ENCODE results near the gene SIPA1L2. TPM values are rescaled to one million over a fixed set of nuclear protein-coding genes. Genes with fewer than 3 reads are reported as not detected.

The SIPA1L2 gene
- total and polyA plus RNA-seq, 2 of the 4 experiments (the other 2 are of a cell fraction) = 7.1 to 13.4 TPM

DNA sequence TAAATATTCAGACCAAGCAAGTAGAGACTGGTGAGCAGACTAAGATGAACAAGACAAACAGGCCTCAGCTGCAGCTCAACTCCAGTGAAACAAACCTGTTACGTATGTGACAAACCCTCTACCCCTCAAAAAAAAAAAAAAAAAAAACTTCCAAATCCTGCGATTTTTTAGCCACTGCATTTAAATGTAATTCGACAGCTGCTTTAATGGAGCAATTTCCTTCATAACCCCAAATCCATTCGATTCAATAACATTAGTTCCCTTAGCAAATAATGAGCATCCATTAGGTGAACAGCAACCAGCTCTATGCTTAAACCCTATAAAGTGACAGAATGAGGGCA lies 31.1 kb downstream of the SIPA1L2 start:
- Histone ChIP-seq H4K8ac (ENCODE audit: low read depth in 2 of 2, low read length in 2 of 2) (no peak overlapping the region), H2BK5ac (ENCODE audit: low read depth, low read length, poor library complexity, severe bottlenecking) (no peak overlapping the region), H3K27me3 (ENCODE audit: control insufficient read depth, insufficient read depth, low read length) (no peaks in the 10 kb centered on the region), H3K4me3 (ENCODE audit: insufficient read depth, low read depth, low read length) (no peak overlapping the region), H3K4me1 (ENCODE audit: control insufficient read depth, insufficient read depth, low read length) (peaks cover 17% of the 10 kb centered on the region), H3K18ac (ENCODE audit: low read depth, low read length) (no peak overlapping the region), H3K14ac (replicated peaks; ENCODE audit: low read depth, low read length) (0 out of 2 replicates have a peak overlapping the region, but pooled peaks have one; percentile 8), H3K4me2 (ENCODE audit: low read depth, low read length) (no peak overlapping the region), H3K36me3 (ENCODE audit: control insufficient read depth, insufficient read depth, low read length) (no peaks in the 10 kb centered on the region; the same call in 1 of the 2 replicates), H3K27ac (ENCODE audit: insufficient read depth, low read length) (no peak overlapping the region), H2AK5ac (ENCODE audit: low read depth, low read length) (no peak overlapping the region), H4K5ac (ENCODE audit: low read depth, low read length) (no peak overlapping the region), H3K56ac (ENCODE audit: extremely low read depth, insufficient read depth, low read length) (no peak overlapping the region), H3K9me1 (ENCODE audit: insufficient read depth, low read length) (peaks cover 21% of the 10 kb centered on the region), H3K9ac (ENCODE audit: low read depth, low read length) (no peak overlapping the region), H3K9me3 (ENCODE audit: control insufficient read depth, insufficient read depth, low read length) (no peaks in the 10 kb centered on the region), H2BK120ac (ENCODE audit: low read depth, low read length) (no peak overlapping the region), H3K79me1 (ENCODE audit: low read depth in 1 of 2, low read length in 2 of 2) (peaks cover 13 to 36% of the 10 kb centered on the region in 2 experiments), H3K4ac (ENCODE audit: low read depth, low read length) (no peak overlapping the region), H2AK9ac (replicated peaks; ENCODE audit: low read depth, low read length, poor library complexity) (no peak overlapping the region), H4K20me1 (ENCODE audit: insufficient read depth, low read length) (peaks cover 4% of the 10 kb centered on the region; the same call in 1 of the 2 replicates), H4K91ac (ENCODE audit: insufficient read depth, low read depth, low read length) (no peak overlapping the region), H2AFZ (replicated peaks; ENCODE audit: low read length, poor library complexity) (no peak overlapping the region), H3K23ac (ENCODE audit: low read depth, low read length) (no peak overlapping the region), H2BK15ac (ENCODE audit: low read depth, low read length) (no peak overlapping the region), H2BK20ac (ENCODE audit: low read depth, low read length) (no peak overlapping the region)
- in situ Hi-C loops (cut with MboI; ENCODE audit: low sequenced_read_pairs) (no loop called here), dilution Hi-C loops (cut with HindIII; ENCODE audit: low sequenced_read_pairs, unreplicated experiment) (no loop called here), intact Hi-C loops (cut with micrococcal nuclease) (no loop called here)
- CTCF ChIA-PET = interaction anchor here (1.0 kb wide), 2 partner anchors 10 to 920 kb away, joined by 3 read pairs; no protein-coding TSS in a partner anchor
- no peak for DNase-seq
- 100% methylated on average over 2 of the region's 4 CpGs; no CpG with 5 or more reads in 1 of the 2 experiments for WGBS, 2 experiments (ENCODE audit: extremely low coverage in 2 of 2, insufficient read length in 1 of 2)
- BruUV-seq (replicated peaks) = no TSS peak
- POLR2A ChIA-PET (ENCODE audit: unreplicated experiment) = no interaction called here
- no peak for ATAC-seq (ENCODE audit: low read depth)
- TF ChIP-seq, protein P1, sequence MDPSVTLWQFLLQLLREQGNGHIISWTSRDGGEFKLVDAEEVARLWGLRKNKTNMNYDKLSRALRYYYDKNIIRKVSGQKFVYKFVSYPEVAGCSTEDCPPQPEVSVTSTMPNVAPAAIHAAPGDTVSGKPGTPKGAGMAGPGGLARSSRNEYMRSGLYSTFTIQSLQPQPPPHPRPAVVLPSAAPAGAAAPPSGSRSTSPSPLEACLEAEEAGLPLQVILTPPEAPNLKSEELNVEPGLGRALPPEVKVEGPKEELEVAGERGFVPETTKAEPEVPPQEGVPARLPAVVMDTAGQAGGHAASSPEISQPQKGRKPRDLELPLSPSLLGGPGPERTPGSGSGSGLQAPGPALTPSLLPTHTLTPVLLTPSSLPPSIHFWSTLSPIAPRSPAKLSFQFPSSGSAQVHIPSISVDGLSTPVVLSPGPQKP (IDR thresholded peaks at IDR 0.05; ENCODE audit: borderline replicate concordance, low read depth, low read length) = no peak
- no peak for TF ChIP-seq RFX5 (IDR thresholded peaks at IDR 0.05; ENCODE audit: low read depth, low read length)
- no peak for TF ChIP-seq RAD21 (IDR thresholded peaks at IDR 0.05; ENCODE audit: low read length)
- TF ChIP-seq MAFK (IDR thresholded peaks at IDR 0.05; ENCODE audit: low read depth, low read length) = no peak
- TF ChIP-seq CHD1 (IDR thresholded peaks at IDR 0.05; ENCODE audit: low read depth, low read length) = no peak
- no peak for TF ChIP-seq MXI1 (IDR thresholded peaks at IDR 0.05; ENCODE audit: borderline replicate concordance, low read depth, low read length)
- TF ChIP-seq POLR2A (IDR thresholded peaks at IDR 0.05; ENCODE audit: low read depth, low read length) = no peak
- TF ChIP-seq MAZ (IDR thresholded peaks at IDR 0.05; ENCODE audit: borderline replicate concordance, low read depth, low read length) = no peak
- TF ChIP-seq, protein P2, sequence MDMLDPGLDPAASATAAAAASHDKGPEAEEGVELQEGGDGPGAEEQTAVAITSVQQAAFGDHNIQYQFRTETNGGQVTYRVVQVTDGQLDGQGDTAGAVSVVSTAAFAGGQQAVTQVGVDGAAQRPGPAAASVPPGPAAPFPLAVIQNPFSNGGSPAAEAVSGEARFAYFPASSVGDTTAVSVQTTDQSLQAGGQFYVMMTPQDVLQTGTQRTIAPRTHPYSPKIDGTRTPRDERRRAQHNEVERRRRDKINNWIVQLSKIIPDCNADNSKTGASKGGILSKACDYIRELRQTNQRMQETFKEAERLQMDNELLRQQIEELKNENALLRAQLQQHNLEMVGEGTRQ (IDR thresholded peaks at IDR 0.05; ENCODE audit: low read depth, low read length) = no peak
- TF ChIP-seq RCOR1 (IDR thresholded peaks at IDR 0.05; ENCODE audit: insufficient replicate concordance, low read length) = no peak
- no peak for TF ChIP-seq CEBPB (IDR thresholded peaks at IDR 0.05; ENCODE audit: low read depth, low read length)
- no peak for TF ChIP-seq SMC3 (IDR thresholded peaks at IDR 0.05; ENCODE audit: low read depth, low read length)

All from IMR-90 (cell line).